HG03095 (cell line): ENCODE data around the gene CDK3.
"Not testable (repeated sequence)": the region's sequence is repeated elsewhere in the genome, so short reads cannot be mapped to it uniquely, and the experiment has no call there.

Experiments
- ATAC-seq: cut with Tn5 transposase; IDR thresholded peaks from one replicate; pipeline ENCODE4 v1.9.1; 2021; ENCODE audit warnings: moderate library complexity; ENCODE audit not compliant: unreplicated experiment

The CDK3 gene

GRCh38 chr17:76000755-76001521 is at the start of gene CDK3:
CDK3 (plus strand) TSS chr17:76000855; CDS start chr17:76001426, 571 bp downstream.
- no peak for ATAC-seq

GRCh38 chr17:75950855-75951554 is 49.6 kb upstream of the CDK3 start:
- no peak for ATAC-seq

GRCh38 chr17:75959051-75959838 is 41.4 kb upstream of the CDK3 start:
- ATAC-seq, result no peak

- ATAC-seq, result no peak
Observed at GRCh38 chr17:75959839-75960511, 40.7 kb upstream of the CDK3 start.

GRCh38 chr17:75965468-75965867 is 35.2 kb upstream of the CDK3 start:
- no peak for ATAC-seq

GRCh38 chr17:75969044-75969443 is 31.6 kb upstream of the CDK3 start:
- ATAC-seq, result not testable (repeated sequence)

- no peak for ATAC-seq
Observed at GRCh38 chr17:75970011-75970523, 30.6 kb upstream of the CDK3 start.

GRCh38 chr17:75970626-75971025 is 30.0 kb upstream of the CDK3 start:
- ATAC-seq, result no peak

- not testable (repeated sequence) for ATAC-seq
Observed at GRCh38 chr17:75975187-75975586, 25.5 kb upstream of the CDK3 start.

GRCh38 chr17:75975757-75976174 is 24.9 kb upstream of the CDK3 start:
- ATAC-seq, result no peak

GRCh38 chr17:75976175-75976848 is 24.3 kb upstream of the CDK3 start:
- ATAC-seq, result no peak

GRCh38 chr17:75978938-75979704 is 21.5 kb upstream of the CDK3 start, which contains the start of the genes ACOX1 and TEN1:
ACOX1 (minus strand) TSS chr17:75979166; CDS start chr17:75979073, 93 bp downstream.
TEN1 (plus strand) TSS chr17:75979240; CDS start chr17:75986193, 6,953 bp downstream.
- peak; percentile 88 for ATAC-seq

- ATAC-seq, result peak; percentile 17
Observed at GRCh38 chr17:75979705-75980187, 20.9 kb upstream of the CDK3 start.

GRCh38 chr17:75980188-75981018 is 20.3 kb upstream of the CDK3 start:
- no peak for ATAC-seq

- ATAC-seq, result no peak
Observed at GRCh38 chr17:75981019-75981615, 19.5 kb upstream of the CDK3 start.

GRCh38 chr17:75983501-75984181 is 17.0 kb upstream of the CDK3 start:
- ATAC-seq, result no peak

GRCh38 chr17:75985986-75986385 is 14.7 kb upstream of the CDK3 start:
- ATAC-seq, result no peak
